WTC11 (cell line): Measurements from ENCODE around the gene IRF4. TPM values are rescaled to one million over a fixed set of nuclear protein-coding genes. Genes with fewer than 3 reads are reported as not detected.

Source experiments
- ATAC-seq: fragments of 200-7000 bp; cut with Tn5 transposase; 2 replicates; pipeline ENCODE4 v1.10.0; 2021; ENCODE audit warnings: mild to moderate bottlenecking, moderate library complexity
- CTCF ChIA-PET: fragments of 300-600 bp; sonication (Branson Sonifier 250); formaldehyde crosslinking; loops from one replicate; lab custom pipeline; 2021; ENCODE audit warnings: antibody characterized with exemption; lab: Charles Lee
- POLR2A ChIA-PET: fragments of 350-600 bp; sonication (Branson Sonifier 250); formaldehyde crosslinking; loops from one replicate; lab custom pipeline; 2021; ENCODE audit warnings: antibody characterized with exemption; lab: Charles Lee
- DNase-seq: peaks from one replicate; pipeline ENCODE4 v3.0.0; 2021; ENCODE audit warnings: low spot score
- H3K27ac Mint-ChIP-seq: 2 replicates; pipeline ENCODE4 v1.8.0; 2021; ENCODE audit warnings: mixed read lengths
- H3K27me3 Mint-ChIP-seq: 2 replicates; pipeline ENCODE4 v1.8.0; 2021; ENCODE audit warnings: low read depth, mild to moderate bottlenecking, moderate library complexity, mixed read lengths
- H3K36me3 Mint-ChIP-seq: 2 replicates; pipeline ENCODE4 v1.8.0; 2021; ENCODE audit warnings: mixed read lengths
- H3K4me1 Mint-ChIP-seq: 2 replicates; pipeline ENCODE4 v1.8.0; 2022; ENCODE audit warnings: mixed read lengths
- H3K4me3 Mint-ChIP-seq: 2 replicates; pipeline ENCODE4 v1.8.0; 2021; ENCODE audit warnings: mild to moderate bottlenecking, moderate library complexity, mixed read lengths
- H3K9me3 Mint-ChIP-seq: 2 replicates; pipeline ENCODE4 v1.8.0; 2021; ENCODE audit warnings: mixed read lengths
- AFF4 ChIP-seq: sonication (generic); formaldehyde crosslinking; IDR thresholded peaks from 2 replicates; pipeline ENCODE4 v1.8.1; 2023; ENCODE audit warnings: mild to moderate bottlenecking, missing genetic modification reagents, borderline replicate concordance
- ATF3 ChIP-seq: sonication (generic); formaldehyde crosslinking; conservative IDR thresholded peaks from 2 replicates; pipeline ENCODE4 v1.8.1; 2022; ENCODE audit warnings: mild to moderate bottlenecking, missing genetic modification reagents
- CTCF ChIP-seq: fragments of 200-600 bp; IDR thresholded peaks from 2 replicates; pipeline ENCODE4 v1.8.0; 2022; ENCODE audit warnings: antibody characterized with exemption
- FOXP1 ChIP-seq: sonication (generic); formaldehyde crosslinking; IDR thresholded peaks from 2 replicates; pipeline ENCODE4 v1.8.0; 2022; ENCODE audit warnings: missing genetic modification reagents, mild to moderate bottlenecking, moderate library complexity, borderline replicate concordance
- GRHL2 ChIP-seq: fragments of 250-450 bp; sonication (Bioruptor Pico); IDR thresholded peaks from 2 replicates; pipeline ENCODE4 v1.8.0; 2022; ENCODE audit warnings: mild to moderate bottlenecking, moderate library complexity; ENCODE audit not compliant: insufficient replicate concordance, severe bottlenecking
- HMGXB4 ChIP-seq: sonication (generic); formaldehyde crosslinking; IDR thresholded peaks from 2 replicates; pipeline ENCODE4 v1.8.1; 2023; ENCODE audit warnings: mild to moderate bottlenecking, moderate library complexity, missing genetic modification reagents
- MLX ChIP-seq: sonication (generic); formaldehyde crosslinking; IDR thresholded peaks from 2 replicates; pipeline ENCODE4 v1.8.1; 2023; ENCODE audit warnings: mild to moderate bottlenecking, missing genetic modification reagents, moderate library complexity
- NFATC4 ChIP-seq: fragments of 250-450 bp; sonication (Bioruptor Pico); IDR thresholded peaks from 2 replicates; pipeline ENCODE4 v1.9.0; 2021; ENCODE audit warnings: mild to moderate bottlenecking
- SMAD3 ChIP-seq: sonication (generic); formaldehyde crosslinking; IDR thresholded peaks from 2 replicates; pipeline ENCODE4 v1.8.0; 2022; ENCODE audit warnings: missing genetic modification reagents, mild to moderate bottlenecking, borderline replicate concordance
- SMAD4 ChIP-seq: sonication (generic); formaldehyde crosslinking; IDR thresholded peaks from 2 replicates; pipeline ENCODE4 v1.8.0; 2022; ENCODE audit warnings: mild to moderate bottlenecking, missing genetic modification reagents
- STAT6 ChIP-seq: sonication (generic); formaldehyde crosslinking; conservative IDR thresholded peaks from 2 replicates; pipeline ENCODE4 v1.8.1; 2023; ENCODE audit warnings: mild to moderate bottlenecking, low read depth, missing genetic modification reagents, moderate library complexity
- ZNF671 ChIP-seq: fragments of 250-450 bp; sonication (Bioruptor Pico); IDR thresholded peaks from 2 replicates; pipeline ENCODE4 v1.8.0; 2021; ENCODE audit warnings: mild to moderate bottlenecking
- total RNA-seq: library from RNA; stranded (reverse); gene quantifications from 3 replicates; pipeline ENCODE4 v1.2.3, GENCODE V29; 2021

Gene IRF4
- total RNA-seq, 1 experiment from 2014 or later: 1.6 TPM

GRCh38 chr6:384898-385297, 6.7 kb upstream of the IRF4 start:
- Mint-ChIP-seq H3K9me3 (peaks cover 18% of the 10 kb centered on the region), H3K27me3 (peaks cover 35% of the 10 kb centered on the region), H3K36me3 (peaks cover 17% of the 10 kb centered on the region), H3K4me1 (no peaks in the 10 kb centered on the region), H3K4me3 (no peak overlapping the region), H3K27ac (no peak overlapping the region)
- no peak for TF ChIP-seq ZNF671 (CRISPR knock-in tag)
- no peak for TF ChIP-seq AFF4 (CRISPR knock-in tag)
- ATAC-seq (no peak), DNase-seq (no peak)
- ChIA-PET CTCF (interaction anchor here (0.6 to 1.2 kb wide), 3 partner anchors 20 to 687 kb away, joined by 3 to 6 read pairs (median 3); no protein-coding TSS in a partner anchor), POLR2A (no interaction called here)

GRCh38 chr6:385614-386013, 5.9 kb upstream of the IRF4 start:
- Mint-ChIP-seq H3K27ac (no peak overlapping the region), H3K9me3 (peaks cover 15% of the 10 kb centered on the region), H3K36me3 (peaks cover 13% of the 10 kb centered on the region), H3K4me1 (no peaks in the 10 kb centered on the region), H3K27me3 (peaks cover 39% of the 10 kb centered on the region), H3K4me3 (no peak overlapping the region)
- DNase-seq (no peak), ATAC-seq (no peak)
- no peak for TF ChIP-seq NFATC4 (CRISPR knock-in tag)
- no peak for TF ChIP-seq STAT6
- no peak for TF ChIP-seq SMAD4 (CRISPR knock-in tag)
- no peak for TF ChIP-seq CTCF
- TF ChIP-seq MLX: no peak
- TF ChIP-seq SMAD3 (CRISPR knock-in tag): no peak
- no peak for TF ChIP-seq GRHL2 (CRISPR knock-in tag)
- no peak for TF ChIP-seq HMGXB4
- TF ChIP-seq ATF3 (CRISPR knock-in tag): no peak
- TF ChIP-seq FOXP1: no peak
- ChIA-PET POLR2A (no interaction called here), CTCF (interaction anchor here (1.1 to 1.2 kb wide), 2 partner anchors 19 to 197 kb away, joined by 3 to 6 read pairs; no protein-coding TSS in a partner anchor)
